Stimulated activated CD4-positive, alpha-beta T cell treated with anti-CD3 and anti-CD28 coated beads, Interleukin-2, amount 100 ng/mL, for 4 hours (primary cell): Measurements from ENCODE around the gene MRAS.
"Not testable (repeated sequence)": the region's sequence is repeated elsewhere in the genome, so short reads cannot be mapped to it uniquely, and the experiment has no call there.

Experiments
- DNase-seq: peaks from one replicate; pipeline ENCODE4 v3.0.0-alpha.2; 2020; ENCODE audit warnings: low read depth

MRAS gene

DNA sequence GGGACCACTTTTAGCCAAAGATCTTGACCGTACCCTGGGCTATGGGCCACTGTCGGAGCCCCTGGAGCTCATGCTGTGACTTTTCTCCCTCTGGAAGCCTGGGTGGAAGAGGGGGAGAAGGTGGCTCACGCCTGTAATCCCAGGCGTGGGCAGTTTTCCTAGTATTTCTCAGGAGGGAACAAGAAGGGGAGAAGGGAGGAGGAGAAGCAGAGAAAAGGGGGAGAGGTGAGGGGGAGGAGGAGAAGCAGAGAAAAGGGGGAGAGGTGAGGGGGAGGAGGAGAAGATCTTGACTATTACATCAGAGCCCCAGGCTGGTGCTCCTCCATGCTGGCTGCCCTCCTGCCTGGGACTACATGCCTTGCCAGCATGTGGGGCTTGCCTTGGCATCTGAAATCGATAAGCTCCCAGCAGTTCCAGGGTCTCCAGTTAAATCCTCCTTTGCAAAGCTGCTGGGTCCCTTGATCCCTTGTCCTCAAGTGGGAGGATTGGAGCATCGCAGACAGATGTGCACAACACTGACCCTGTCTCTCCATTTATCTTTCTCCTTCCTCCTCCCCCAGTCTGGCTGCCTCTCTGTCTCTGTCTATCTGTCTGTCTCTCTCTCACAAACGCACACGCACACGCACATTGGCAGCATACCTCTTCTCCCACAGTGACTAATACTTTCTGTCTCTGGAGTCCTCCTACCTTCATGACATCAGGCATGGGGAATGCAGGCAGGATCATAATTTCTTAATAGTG lies 41.6 kb downstream of the MRAS start:
- DNase-seq: no peak

GRCh38 chr3:138390582-138390932 lies 42.2 kb downstream of the MRAS start:
- DNase-seq: no peak

DNA sequence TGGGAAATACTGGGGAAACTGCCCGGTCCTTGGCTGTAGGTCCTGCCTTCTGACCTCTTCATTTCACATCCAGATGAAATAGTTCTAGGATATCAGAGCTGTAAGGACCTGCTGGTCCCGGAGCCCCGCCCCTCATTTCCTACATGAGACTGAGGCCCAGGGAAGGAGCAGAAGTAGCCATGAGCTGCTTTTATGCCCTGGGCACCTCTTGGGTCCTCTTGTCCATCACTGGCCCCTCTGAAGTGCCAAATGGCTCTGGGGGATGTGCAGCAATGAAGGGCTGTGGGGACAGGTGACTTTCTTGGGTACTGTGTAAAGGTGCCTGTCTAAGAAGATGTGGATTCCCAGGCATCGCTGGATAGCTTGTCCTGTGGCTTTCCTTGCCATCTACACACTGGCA lies 45.8 kb downstream of the MRAS start:
- DNase-seq: no peak

GRCh38 chr3:138394686-138395085 lies 46.3 kb downstream of the MRAS start:
- no peak for DNase-seq

GRCh38 chr3:138395865-138396751 lies 47.7 kb downstream of the MRAS start:
- no peak for DNase-seq

GRCh38 chr3:138396752-138397410 lies 48.5 kb downstream of the MRAS start:
- no peak for DNase-seq

DNA sequence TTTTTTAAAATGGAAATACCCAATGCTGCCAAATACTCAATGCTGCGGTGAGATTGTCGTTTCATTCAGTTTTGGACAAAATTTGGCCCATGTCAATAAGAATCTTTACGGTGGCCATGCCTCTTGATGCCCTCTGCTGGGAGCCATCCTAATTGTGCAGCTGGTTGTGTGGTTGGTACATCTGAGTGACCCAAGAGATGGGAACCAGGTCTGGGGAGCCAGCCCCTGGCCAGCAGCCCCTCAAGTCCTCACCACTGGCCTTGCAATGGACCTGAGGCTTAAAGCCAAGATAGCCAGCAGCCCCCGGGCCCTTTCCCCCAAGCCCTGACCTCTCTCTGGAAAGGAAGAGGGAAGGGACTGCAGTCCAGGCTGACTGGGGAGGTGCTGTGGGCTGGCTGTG lies 49.6 kb downstream of the MRAS start:
- DNase-seq: no peak

DNA sequence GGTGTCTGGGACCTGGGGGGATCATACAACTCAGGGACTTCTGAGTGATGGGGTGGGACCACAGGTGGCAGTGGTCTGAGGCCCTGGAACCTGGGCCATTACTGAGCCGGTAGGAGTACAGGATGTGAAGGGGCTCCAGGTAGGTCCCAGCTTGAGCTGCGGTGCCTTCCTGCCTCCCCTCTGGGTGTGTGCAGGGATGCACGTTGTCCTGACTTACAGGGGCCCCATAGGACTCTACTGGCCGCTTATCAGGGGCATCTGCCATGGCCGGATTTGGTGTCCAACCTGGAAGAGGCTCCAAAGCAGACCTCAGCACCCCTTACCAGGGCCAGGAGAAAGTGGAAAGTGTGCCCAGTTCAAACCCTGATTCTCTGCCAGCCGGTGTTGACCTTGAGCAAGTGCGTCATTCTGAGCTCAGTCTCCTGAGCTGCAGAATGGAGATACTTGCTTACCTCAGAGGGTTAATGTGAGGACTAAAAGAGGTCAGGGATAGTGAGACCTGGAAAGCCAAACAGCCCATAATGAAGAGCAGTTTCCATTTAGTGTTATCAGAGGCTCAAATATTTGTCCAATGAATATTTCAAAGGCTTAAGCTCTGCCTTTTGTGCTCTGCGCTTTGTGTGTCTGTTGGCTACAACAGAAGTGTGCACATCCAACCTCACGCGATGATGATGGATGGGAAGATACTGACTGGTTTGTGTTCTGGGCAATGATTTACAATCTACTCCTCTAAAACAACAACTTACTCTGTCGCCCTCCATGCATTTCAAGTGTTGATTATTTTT lies 50.6 kb downstream of the MRAS start:
- no peak for DNase-seq

GRCh38 chr3:138399766-138400165 lies 51.4 kb downstream of the MRAS start:
- no peak for DNase-seq

DNA sequence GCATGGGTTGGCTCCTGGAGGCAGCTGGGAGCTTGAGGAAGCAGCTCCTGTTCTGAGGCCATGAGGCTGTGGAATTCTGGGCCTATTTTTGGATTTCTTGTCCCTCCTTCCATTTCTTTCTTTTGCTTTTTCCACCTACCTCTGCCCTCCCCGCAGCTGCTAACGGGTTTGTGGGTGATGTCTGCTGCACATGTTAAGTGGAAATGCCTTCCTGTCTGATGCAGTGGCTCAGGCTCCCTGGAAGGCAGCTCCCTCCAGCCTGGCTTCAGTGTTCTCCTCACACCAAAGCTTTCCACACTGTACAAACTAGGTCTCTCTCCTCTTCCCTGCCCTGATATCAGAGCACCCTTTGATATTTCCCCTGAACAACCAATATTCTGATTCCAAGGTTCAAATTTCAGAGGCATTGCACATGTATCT lies 52.3 kb downstream of the MRAS start:
- no peak for DNase-seq

DNA sequence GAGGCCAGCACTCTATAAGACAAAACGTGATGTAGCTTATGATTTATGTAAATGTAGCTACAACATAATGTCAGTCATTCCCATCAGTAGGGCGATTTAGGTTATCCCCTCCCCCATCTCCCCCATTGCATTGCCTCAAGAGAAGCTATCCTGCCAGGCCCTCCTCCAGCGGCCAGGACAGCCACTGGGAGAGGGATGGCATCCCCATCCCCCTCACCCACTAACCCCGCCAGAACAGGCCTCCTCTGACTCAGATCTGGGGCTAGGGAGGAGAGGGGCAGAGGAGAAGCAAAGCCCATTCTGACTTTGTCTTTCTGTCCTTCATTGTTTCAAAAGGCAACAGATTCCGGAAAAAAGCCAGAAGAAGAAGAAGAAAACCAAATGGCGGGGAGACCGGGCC lies 53.5 kb downstream of the MRAS start:
- DNase-seq: no peak

DNA sequence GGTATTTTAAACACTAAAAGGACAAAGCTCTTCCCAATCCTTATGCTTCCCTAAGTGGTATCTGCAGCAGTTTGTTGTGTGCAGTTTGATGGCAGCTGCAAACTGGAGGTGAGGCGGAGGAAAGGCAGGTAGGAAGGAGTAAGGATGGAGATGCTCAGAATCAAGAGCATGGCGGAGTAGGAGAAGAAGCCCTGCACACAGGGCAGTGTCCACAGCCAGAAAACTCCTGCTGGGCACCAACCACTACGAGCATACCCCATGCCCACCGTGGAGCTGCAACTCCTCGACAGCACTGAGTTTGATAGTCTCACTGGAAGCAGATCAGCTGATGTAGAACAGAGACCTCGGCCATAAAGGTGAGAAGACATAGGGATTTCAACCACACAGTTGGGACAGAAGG lies 55.7 kb downstream of the MRAS start:
- no peak for DNase-seq

DNA sequence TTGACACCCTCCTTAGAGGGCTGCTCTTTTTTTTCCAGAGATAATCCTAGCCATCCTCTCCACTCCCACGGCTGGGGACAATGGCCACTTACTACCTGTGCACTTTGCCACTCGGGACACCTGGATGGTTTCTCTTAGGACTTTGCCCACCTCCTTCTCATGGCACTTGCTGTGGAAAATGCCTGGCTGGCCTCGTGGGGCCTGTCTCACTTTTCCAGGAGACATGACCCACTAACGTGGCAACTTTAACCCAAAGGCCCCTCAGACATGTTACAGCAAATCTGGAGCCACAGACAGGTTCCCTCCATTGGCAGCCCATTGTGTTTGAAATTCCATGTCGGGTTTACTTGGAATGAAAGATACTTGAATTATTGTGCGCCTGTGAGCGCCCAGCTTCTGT lies 56.6 kb downstream of the MRAS start:
- no peak for DNase-seq

DNA sequence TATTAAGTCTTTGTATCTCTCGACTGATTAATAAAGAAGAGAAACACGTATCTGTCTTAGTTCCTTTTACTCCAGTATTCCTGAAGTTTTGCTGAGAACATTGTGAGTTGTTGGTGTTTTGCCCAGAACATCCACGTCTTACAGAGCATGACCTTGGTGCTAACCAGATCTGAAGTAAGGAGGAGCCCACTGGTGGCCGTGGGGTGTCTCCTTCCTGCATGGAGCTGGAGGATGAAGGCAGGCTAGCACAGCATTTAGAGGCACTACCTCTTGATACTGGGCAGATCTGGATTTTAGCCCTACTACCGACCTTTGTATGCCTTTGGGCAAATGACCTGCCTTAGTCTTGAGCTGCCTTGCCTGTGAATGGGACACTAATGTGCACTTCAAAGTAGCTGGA lies 57.1 kb downstream of the MRAS start:
- no peak for DNase-seq

GRCh38 chr3:138406606-138407005 lies 58.2 kb downstream of the MRAS start:
- DNase-seq: no peak

GRCh38 chr3:138407236-138407907 lies 59.0 kb downstream of the MRAS start:
- no peak for DNase-seq

DNA sequence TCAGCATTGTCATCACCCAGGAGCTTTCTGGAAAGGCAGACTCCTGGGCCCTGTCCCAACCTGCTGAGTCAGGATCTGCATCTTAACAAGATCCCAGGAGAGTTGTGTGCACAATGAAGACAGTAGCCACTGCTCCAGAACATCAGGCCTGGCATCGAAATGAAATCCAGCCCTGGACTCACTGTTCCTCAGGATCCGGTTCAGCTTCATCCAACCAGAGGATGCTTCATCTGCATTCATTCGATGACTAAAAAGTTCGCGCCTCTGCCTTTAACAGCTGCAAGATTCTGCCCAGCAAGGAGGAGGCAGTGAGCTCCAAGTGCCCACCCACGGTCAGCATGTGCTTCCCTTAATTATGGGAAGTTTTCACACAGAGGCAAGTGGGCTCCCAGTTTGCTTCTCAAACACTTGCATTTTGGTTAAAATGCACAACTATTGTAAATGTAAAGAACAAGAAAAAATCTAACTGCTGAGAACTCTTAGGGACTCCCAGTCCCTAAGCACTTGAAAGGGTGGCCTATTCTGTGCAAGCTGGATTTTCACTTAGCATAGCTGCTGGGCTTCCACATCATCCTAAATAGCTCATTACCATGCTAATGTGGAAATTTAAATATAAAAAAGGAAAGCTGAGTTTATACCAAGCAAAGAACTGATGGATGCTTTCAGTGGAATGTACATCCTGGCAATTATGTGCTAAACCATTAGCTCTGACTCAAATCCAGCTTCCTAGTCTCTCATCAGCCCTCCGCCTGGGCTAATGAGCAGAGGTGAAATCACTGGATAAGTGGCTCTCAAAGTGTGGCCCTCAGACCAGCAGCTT lies 60.6 kb downstream of the MRAS start:
- no peak for DNase-seq

- DNase-seq: no peak
These were observed 64.6 kb downstream of the MRAS start for GRCh38 chr3:138412821-138413551.

- DNase-seq: not testable (repeated sequence)
These were observed 67.9 kb downstream of the MRAS start for GRCh38 chr3:138416236-138416635.

- DNase-seq: peak; percentile 37
These were observed 69.2 kb downstream of the MRAS start for GRCh38 chr3:138417559-138417982.
